GM21619 (cell line): ENCODE data around the gene PDZD2.

Experiments
- ATAC-seq: cut with Tn5 transposase; IDR thresholded peaks from one replicate; pipeline ENCODE4 v1.9.1; 2021; ENCODE audit not compliant: unreplicated experiment

Gene PDZD2

DNA sequence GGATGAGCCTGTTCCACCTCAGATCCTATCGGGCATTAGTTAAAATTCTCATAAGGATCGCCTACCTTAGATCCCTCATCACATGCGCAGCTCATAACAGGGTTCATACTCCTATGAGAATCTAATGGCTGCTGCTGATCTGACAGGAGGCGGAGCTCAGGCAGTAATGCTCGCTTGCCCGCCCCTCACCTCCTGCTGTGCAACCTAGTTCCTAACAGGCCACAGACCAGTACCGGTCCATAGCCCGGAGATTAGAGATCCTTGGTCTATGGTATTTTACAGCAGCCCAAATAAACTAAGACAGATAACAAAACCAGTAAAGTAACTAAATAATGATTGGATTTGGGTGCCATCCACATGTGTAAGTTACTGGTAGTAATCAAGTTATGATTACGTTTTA lies 517.7 kb downstream of the PDZD2 start:
- ATAC-seq, result no peak

DNA sequence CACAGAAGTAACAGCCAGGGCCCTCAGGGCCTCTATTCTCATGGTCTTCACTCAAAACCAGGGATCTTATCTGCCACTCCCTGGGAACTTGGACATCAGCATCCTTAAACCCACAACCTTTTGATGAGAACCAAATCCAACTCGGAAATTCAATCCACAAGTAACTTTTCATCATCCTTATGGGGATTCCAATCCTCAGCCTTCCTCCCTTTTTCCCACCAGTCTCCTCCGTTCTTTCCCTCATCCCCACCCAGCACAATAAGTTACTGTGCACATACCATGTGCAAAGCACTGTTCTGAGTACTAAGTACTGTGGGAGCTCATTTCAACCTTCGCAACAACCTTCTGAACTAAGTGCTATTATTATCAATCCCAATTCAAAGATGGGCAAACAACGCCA lies 518.1 kb downstream of the PDZD2 start:
- no peak for ATAC-seq

DNA sequence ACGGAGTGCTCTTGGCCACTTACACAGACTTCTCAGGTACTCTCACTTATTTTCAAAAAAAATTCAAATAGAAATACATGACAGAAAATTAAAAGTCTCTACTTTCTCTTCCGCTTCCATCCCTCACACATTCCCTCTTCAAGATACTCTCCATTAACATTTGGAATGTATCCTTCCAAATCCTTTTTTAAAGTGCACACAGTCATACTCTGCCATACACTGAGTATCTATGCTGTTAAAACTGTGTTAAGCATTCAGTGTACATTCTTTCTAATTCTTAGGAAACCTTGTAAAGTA lies 519.7 kb downstream of the PDZD2 start:
- no peak for ATAC-seq

DNA sequence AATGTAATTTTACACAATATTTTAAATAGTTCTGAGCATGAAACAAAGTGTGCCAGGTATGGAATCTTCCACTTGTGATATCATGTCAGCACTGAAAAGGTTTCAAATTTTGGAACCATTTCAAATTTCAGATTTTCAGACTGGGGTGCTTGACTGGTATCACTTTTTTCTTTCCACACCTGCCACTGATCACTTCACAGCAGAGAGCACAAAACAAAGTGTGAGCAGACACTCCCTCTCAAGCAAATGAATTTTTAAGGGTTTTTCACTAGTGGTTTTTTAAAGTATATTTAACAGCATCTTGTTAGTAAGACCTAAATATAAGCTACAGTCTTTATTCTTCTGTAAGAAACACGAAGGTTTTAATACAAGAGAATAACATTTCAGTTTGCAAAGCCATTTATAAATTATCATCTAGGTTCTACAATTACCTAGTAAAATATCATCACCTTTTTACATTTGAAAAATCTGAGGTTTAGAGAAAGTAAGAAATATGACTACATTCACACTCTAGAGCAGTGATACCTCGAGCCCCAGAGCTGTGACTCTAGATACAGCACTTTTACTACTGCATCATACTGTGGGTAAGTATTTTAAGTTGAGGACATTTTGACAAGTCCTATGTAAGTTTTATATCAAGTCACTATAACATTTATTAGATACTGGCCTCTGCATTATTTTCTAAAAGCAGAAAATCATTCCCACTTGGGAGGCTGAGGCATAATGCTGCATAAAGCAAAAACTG lies 520.6 kb downstream of the PDZD2 start:
- ATAC-seq, result no peak

DNA sequence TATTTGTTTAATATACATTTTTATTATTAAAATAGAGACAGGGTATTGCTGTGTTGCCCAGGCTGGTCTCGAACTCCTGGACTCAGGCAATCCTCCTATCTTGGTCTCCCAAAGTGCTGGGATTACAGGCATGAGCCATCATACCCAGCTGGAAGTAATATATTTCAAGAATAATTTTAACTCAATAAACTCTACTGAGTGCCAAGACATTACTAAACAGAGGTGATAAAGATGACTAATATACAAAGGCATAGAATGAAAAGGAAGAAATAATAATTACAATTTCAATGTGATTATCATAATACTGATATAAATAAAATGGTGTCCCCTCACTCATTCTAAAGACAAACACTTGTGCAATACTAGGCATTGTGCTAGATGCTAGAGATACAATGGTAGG lies 521.3 kb downstream of the PDZD2 start:
- no peak for ATAC-seq
